Progenitor cell of endocrine pancreas (in vitro differentiated cells): ENCODE data around the gene CDC20B. TPM values are rescaled to one million over a fixed set of nuclear protein-coding genes. Genes with fewer than 3 reads are reported as not detected.

Experiments
- DNase-seq: peaks from one replicate; pipeline ENCODE4 v3.0.0; 2021; ENCODE audit warnings: low spot score; ENCODE audit not compliant: unreplicated experiment
- H3K27ac Mint-ChIP-seq: 2 replicates; pipeline ENCODE4 v1.8.0; 2021; ENCODE audit warnings: mild to moderate bottlenecking, moderate library complexity, mixed read lengths
- H3K27me3 Mint-ChIP-seq: 2 replicates; pipeline ENCODE4 v1.8.0; 2021; ENCODE audit warnings: mixed read lengths
- H3K36me3 Mint-ChIP-seq: 2 replicates; pipeline ENCODE4 v1.8.0; 2022; ENCODE audit warnings: mixed read lengths; ENCODE audit not compliant: insufficient read depth
- H3K4me1 Mint-ChIP-seq: 2 replicates; pipeline ENCODE4 v1.8.0; 2021; ENCODE audit warnings: low read depth, mixed read lengths
- H3K4me3 Mint-ChIP-seq: 2 replicates; pipeline ENCODE4 v1.8.0; 2021; ENCODE audit warnings: low read depth, mild to moderate bottlenecking, moderate library complexity, mixed read lengths
- H3K9me3 Mint-ChIP-seq: 2 replicates; pipeline ENCODE4 v1.8.0; 2021; ENCODE audit warnings: low read depth, mixed read lengths
- total RNA-seq: library from RNA; stranded (reverse); gene quantifications from 2 replicates; pipeline ENCODE4 v1.2.1, GENCODE V29; 2021
- TF ChIP-seq, protein P1 (sequence below): fragments of 200-600 bp; sonication (generic); IDR thresholded peaks from one replicate; pipeline ENCODE4 v1.5.0; 2021; ENCODE audit warnings: antibody characterized with exemption, mild to moderate bottlenecking; ENCODE audit not compliant: unreplicated experiment

CDC20B gene
- total RNA-seq, 1 donor from 2014 or later, result not detected

- no peak for DNase-seq
- TF ChIP-seq, protein P1, sequence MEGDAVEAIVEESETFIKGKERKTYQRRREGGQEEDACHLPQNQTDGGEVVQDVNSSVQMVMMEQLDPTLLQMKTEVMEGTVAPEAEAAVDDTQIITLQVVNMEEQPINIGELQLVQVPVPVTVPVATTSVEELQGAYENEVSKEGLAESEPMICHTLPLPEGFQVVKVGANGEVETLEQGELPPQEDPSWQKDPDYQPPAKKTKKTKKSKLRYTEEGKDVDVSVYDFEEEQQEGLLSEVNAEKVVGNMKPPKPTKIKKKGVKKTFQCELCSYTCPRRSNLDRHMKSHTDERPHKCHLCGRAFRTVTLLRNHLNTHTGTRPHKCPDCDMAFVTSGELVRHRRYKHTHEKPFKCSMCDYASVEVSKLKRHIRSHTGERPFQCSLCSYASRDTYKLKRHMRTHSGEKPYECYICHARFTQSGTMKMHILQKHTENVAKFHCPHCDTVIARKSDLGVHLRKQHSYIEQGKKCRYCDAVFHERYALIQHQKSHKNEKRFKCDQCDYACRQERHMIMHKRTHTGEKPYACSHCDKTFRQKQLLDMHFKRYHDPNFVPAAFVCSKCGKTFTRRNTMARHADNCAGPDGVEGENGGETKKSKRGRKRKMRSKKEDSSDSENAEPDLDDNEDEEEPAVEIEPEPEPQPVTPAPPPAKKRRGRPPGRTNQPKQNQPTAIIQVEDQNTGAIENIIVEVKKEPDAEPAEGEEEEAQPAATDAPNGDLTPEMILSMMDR, result no peak
- H3K27ac Mint-ChIP-seq, result no peak overlapping the region
- H3K9me3 Mint-ChIP-seq, result peaks cover 28% of the 10 kb centered on the region
- peaks cover 7% of the 10 kb centered on the region for H3K4me1 Mint-ChIP-seq
- no peaks in the 10 kb centered on the region for H3K27me3 Mint-ChIP-seq
- no peak overlapping the region for H3K4me3 Mint-ChIP-seq
- H3K36me3 Mint-ChIP-seq, result peaks cover 3% of the 10 kb centered on the region
These were observed 91.4 kb downstream of the CDC20B start for GRCh38 chr5:55081541-55081940.

DNA sequence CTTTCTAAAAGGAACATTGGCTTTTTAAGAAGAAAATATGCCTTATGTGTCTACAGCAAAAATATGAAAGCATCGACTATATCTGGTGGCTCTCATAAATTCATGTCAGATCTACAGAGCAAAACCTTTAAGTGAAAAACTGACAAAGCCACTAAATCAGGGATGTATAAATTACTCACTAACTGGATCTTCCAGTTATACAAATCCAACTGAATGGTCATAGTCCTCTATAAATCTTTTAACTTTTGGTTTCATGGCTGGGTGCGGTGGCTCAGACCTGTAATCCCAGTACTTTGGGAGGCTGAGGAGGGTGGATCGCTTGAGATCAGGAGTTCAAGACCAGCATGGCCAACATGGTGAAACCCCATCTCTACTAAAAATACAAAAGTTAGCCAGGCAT lies 99.8 kb downstream of the CDC20B start:
- Mint-ChIP-seq H3K27ac (no peak overlapping the region), H3K27me3 (peaks cover 19% of the 10 kb centered on the region), H3K9me3 (peaks cover 7% of the 10 kb centered on the region), H3K36me3 (no peaks in the 10 kb centered on the region), H3K4me3 (no peak overlapping the region), H3K4me1 (no peaks in the 10 kb centered on the region)
- DNase-seq, result no peak
- TF ChIP-seq, protein P1, result no peak

- Mint-ChIP-seq H3K36me3 (no peaks in the 10 kb centered on the region), H3K4me3 (no peak overlapping the region), H3K27ac (no peak overlapping the region), H3K4me1 (no peaks in the 10 kb centered on the region), H3K27me3 (peaks cover 19% of the 10 kb centered on the region), H3K9me3 (peaks cover 3% of the 10 kb centered on the region)
- TF ChIP-seq, protein P1, result no peak
- no peak for DNase-seq
These were observed 100.3 kb downstream of the CDC20B start for GRCh38 chr5:55072666-55073065.

GRCh38 chr5:55071413-55071812 lies 101.6 kb downstream of the CDC20B start:
- H3K27me3 Mint-ChIP-seq, result peaks cover 19% of the 10 kb centered on the region
- peaks cover 9% of the 10 kb centered on the region for H3K4me1 Mint-ChIP-seq
- H3K36me3 Mint-ChIP-seq, result no peaks in the 10 kb centered on the region
- no peaks in the 10 kb centered on the region for H3K9me3 Mint-ChIP-seq
- TF ChIP-seq, protein P1, result no peak
- no peak overlapping the region for H3K27ac Mint-ChIP-seq
- no peak for DNase-seq
- H3K4me3 Mint-ChIP-seq, result no peak overlapping the region

- Mint-ChIP-seq H3K4me3 (no peak overlapping the region), H3K9me3 (no peaks in the 10 kb centered on the region), H3K27me3 (peaks cover 22% of the 10 kb centered on the region), H3K4me1 (peaks cover 12% of the 10 kb centered on the region), H3K36me3 (no peaks in the 10 kb centered on the region), H3K27ac (no peak overlapping the region)
- TF ChIP-seq, protein P1, result no peak
- no peak for DNase-seq
These were observed 102.0 kb downstream of the CDC20B start for GRCh38 chr5:55070968-55071367.
